ENCODE results near the gene MAML3. TPM values are rescaled to one million over a fixed set of nuclear protein-coding genes. Genes with fewer than 3 reads are reported as not detected.

Gene MAML3
- total RNA-seq, 1 donor from 2014 or later = 8.1 TPM

DNA sequence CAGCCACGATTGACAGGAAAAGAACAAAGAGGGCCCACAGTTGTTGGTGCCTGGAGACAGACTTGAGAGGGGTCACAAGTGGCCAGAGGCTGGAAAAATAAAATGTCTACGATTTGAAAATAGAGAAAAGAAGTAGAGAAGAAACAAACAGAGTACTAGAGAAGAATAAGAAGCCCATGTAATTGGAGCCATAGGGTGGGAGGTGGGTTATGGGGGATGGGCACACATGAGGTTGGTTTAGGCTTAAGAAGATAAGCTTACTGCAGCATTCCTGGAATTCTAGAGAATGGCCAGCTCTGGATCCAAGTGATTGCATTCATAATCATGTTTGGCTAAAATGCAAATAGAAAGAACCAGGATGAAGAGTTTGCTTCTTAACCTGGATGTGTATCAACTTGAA is 210.7 kb downstream of the MAML3 start:
- Histone ChIP-seq H3K36me3 (ENCODE audit: insufficient read depth, low read length) (no peaks in the 10 kb centered on the region), H3K4me3 (ENCODE audit: insufficient read depth, low read depth, low read length) (no peak overlapping the region), H3K9ac (ENCODE audit: low read length) (no peak overlapping the region), H3K4me1 (ENCODE audit: insufficient read depth, low read length) (peaks cover 2% of the 10 kb centered on the region), H3K27ac (ENCODE audit: low read depth, low read length) (no peak overlapping the region), H3K4me2 (ENCODE audit: low read length) (peak overlapping the region; percentile 2), H4K20me1 (ENCODE audit: insufficient read depth, low read length) (no peaks in the 10 kb centered on the region), H3K9me3 (ENCODE audit: insufficient read depth, low read depth, low read length) (no peaks in the 10 kb centered on the region), H3K27me3 (ENCODE audit: insufficient read depth, low read length) (no peaks in the 10 kb centered on the region), H3K79me2 (ENCODE audit: insufficient read depth, low read length) (no peaks in the 10 kb centered on the region), H2AFZ (ENCODE audit: low read depth, low read length) (no peak overlapping the region)
- TF ChIP-seq, protein P1, sequence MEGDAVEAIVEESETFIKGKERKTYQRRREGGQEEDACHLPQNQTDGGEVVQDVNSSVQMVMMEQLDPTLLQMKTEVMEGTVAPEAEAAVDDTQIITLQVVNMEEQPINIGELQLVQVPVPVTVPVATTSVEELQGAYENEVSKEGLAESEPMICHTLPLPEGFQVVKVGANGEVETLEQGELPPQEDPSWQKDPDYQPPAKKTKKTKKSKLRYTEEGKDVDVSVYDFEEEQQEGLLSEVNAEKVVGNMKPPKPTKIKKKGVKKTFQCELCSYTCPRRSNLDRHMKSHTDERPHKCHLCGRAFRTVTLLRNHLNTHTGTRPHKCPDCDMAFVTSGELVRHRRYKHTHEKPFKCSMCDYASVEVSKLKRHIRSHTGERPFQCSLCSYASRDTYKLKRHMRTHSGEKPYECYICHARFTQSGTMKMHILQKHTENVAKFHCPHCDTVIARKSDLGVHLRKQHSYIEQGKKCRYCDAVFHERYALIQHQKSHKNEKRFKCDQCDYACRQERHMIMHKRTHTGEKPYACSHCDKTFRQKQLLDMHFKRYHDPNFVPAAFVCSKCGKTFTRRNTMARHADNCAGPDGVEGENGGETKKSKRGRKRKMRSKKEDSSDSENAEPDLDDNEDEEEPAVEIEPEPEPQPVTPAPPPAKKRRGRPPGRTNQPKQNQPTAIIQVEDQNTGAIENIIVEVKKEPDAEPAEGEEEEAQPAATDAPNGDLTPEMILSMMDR (IDR thresholded peaks at IDR 0.05; ENCODE audit: insufficient read depth, low read depth, low read length) = no peak
- no peak for TF ChIP-seq EZH2 (IDR thresholded peaks at IDR 0.05; ENCODE audit: insufficient read depth, low read length)
- Mint-ChIP-seq H3K4me1 (ENCODE audit: low read depth, unreplicated experiment) (peaks cover 14% of the 10 kb centered on the region), H3K36me3 (ENCODE audit: low read depth, unreplicated experiment) (no peaks in the 10 kb centered on the region), H3K4me3 (ENCODE audit: unreplicated experiment) (no peak overlapping the region), H3K27me3 (ENCODE audit: low read depth, unreplicated experiment) (no peaks in the 10 kb centered on the region), H3K27ac (ENCODE audit: unreplicated experiment) (peak overlapping the region; percentile 4), H3K9me3 (ENCODE audit: unreplicated experiment) (peaks cover 4% of the 10 kb centered on the region)
- DNase-seq (ENCODE audit: low read depth) = peak; percentile 26
- FAIRE-seq = no peak

DNA sequence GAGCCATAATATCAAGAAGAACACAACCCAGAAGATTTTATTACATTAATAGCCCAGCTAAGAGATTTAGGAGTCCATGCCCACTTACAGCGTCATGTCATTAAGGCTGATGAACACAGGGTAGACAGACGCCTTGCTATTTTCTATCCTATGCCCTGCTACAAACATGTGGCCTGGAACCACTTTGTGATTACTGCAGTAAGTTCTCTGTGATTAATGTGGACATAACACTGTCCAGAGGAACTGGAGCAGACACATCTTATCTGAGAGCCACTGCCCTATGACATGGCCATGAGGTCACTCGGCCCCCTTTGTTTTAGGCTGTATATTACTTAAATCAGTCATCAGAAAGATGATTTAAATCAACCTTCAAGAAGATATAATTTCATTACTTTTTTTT is 211.7 kb downstream of the MAML3 start:
- H3K27ac Mint-ChIP-seq (ENCODE audit: unreplicated experiment) = no peak overlapping the region
- FAIRE-seq = no peak

GRCh38 chr4:139940600-139940999 is 213.4 kb downstream of the MAML3 start:
- FAIRE-seq (no peak), DNase-seq (ENCODE audit: low read depth) (no peak)
- Histone ChIP-seq H3K36me3 (ENCODE audit: insufficient read depth, low read length) (no peaks in the 10 kb centered on the region), H3K27me3 (ENCODE audit: insufficient read depth, low read length) (no peaks in the 10 kb centered on the region), H3K9ac (ENCODE audit: low read length) (no peak overlapping the region), H2AFZ (ENCODE audit: low read depth, low read length) (no peak overlapping the region), H3K4me1 (ENCODE audit: insufficient read depth, low read length) (no peaks in the 10 kb centered on the region), H4K20me1 (ENCODE audit: insufficient read depth, low read length) (no peaks in the 10 kb centered on the region), H3K9me3 (ENCODE audit: insufficient read depth, low read depth, low read length) (no peaks in the 10 kb centered on the region), H3K4me3 (ENCODE audit: insufficient read depth, low read depth, low read length) (no peak overlapping the region), H3K79me2 (ENCODE audit: insufficient read depth, low read length) (no peaks in the 10 kb centered on the region), H3K4me2 (ENCODE audit: low read length) (no peak overlapping the region), H3K27ac (ENCODE audit: low read depth, low read length) (no peak overlapping the region)
- Mint-ChIP-seq H3K4me3 (ENCODE audit: unreplicated experiment) (no peak overlapping the region), H3K9me3 (ENCODE audit: unreplicated experiment) (peaks cover 4% of the 10 kb centered on the region), H3K36me3 (ENCODE audit: low read depth, unreplicated experiment) (no peaks in the 10 kb centered on the region), H3K27me3 (ENCODE audit: low read depth, unreplicated experiment) (no peaks in the 10 kb centered on the region), H3K4me1 (ENCODE audit: low read depth, unreplicated experiment) (peaks cover 8% of the 10 kb centered on the region), H3K27ac (ENCODE audit: unreplicated experiment) (no peak overlapping the region)
- TF ChIP-seq EZH2 (IDR thresholded peaks at IDR 0.05; ENCODE audit: insufficient read depth, low read length) = no peak
- TF ChIP-seq, protein P1 (IDR thresholded peaks at IDR 0.05; ENCODE audit: insufficient read depth, low read depth, low read length) = no peak

More for the DNA sequence above, 211.7 kb downstream of the MAML3 start:
- H3K27me3 Mint-ChIP-seq (ENCODE audit: low read depth, unreplicated experiment) = no peaks in the 10 kb centered on the region
- H3K36me3 Mint-ChIP-seq (ENCODE audit: low read depth, unreplicated experiment) = no peaks in the 10 kb centered on the region
- Histone ChIP-seq H3K36me3 (ENCODE audit: insufficient read depth, low read length) (no peaks in the 10 kb centered on the region), H3K79me2 (ENCODE audit: insufficient read depth, low read length) (no peaks in the 10 kb centered on the region), H3K9me3 (ENCODE audit: insufficient read depth, low read depth, low read length) (no peaks in the 10 kb centered on the region), H3K9ac (ENCODE audit: low read length) (no peak overlapping the region), H4K20me1 (ENCODE audit: insufficient read depth, low read length) (no peaks in the 10 kb centered on the region), H3K4me1 (ENCODE audit: insufficient read depth, low read length) (peaks cover under 1% of the 10 kb centered on the region), H3K4me2 (ENCODE audit: low read length) (no peak overlapping the region), H2AFZ (ENCODE audit: low read depth, low read length) (no peak overlapping the region), H3K4me3 (ENCODE audit: insufficient read depth, low read depth, low read length) (no peak overlapping the region), H3K27me3 (ENCODE audit: insufficient read depth, low read length) (no peaks in the 10 kb centered on the region), H3K27ac (ENCODE audit: low read depth, low read length) (no peak overlapping the region)
- peaks cover 14% of the 10 kb centered on the region for H3K4me1 Mint-ChIP-seq (ENCODE audit: low read depth, unreplicated experiment)
- no peak overlapping the region for H3K4me3 Mint-ChIP-seq (ENCODE audit: unreplicated experiment)
- TF ChIP-seq EZH2 (IDR thresholded peaks at IDR 0.05; ENCODE audit: insufficient read depth, low read length) = no peak
- TF ChIP-seq, protein P1 (IDR thresholded peaks at IDR 0.05; ENCODE audit: insufficient read depth, low read depth, low read length) = no peak
- H3K9me3 Mint-ChIP-seq (ENCODE audit: unreplicated experiment) = peaks cover 4% of the 10 kb centered on the region
- DNase-seq (ENCODE audit: low read depth) = no peak

All from astrocyte (in vitro differentiated cells and primary cell).